Aorta (tissue), 5 donors: ENCODE results near the gene PALLD. TPM values are rescaled to one million over a fixed set of nuclear protein-coding genes. Genes with fewer than 3 reads are reported as not detected.

Experiments
- ATAC-seq: fragments of 200-7000 bp; cut with Tn5 transposase; one replicate; pipeline ENCODE4 v1.9.1; 2022; ENCODE audit warnings: moderate library complexity; ENCODE audit not compliant: low FRiP score
- DNase-seq, 2 donors: peaks; one replicate each; pipeline ENCODE4 v3.0.0-alpha.2; 2020
- H3K27ac ChIP-seq, 2 donors: one replicate each; pipeline ENCODE4 v1.5.1; 2013; ENCODE audit warnings: low read length in 2 of 2, mild to moderate bottlenecking in 2 of 2, moderate library complexity in 2 of 2, control low read depth in 1 of 2, inconsistent platforms in 1 of 2, low read depth in 1 of 2
- H3K27me3 ChIP-seq, 2 donors: one replicate each; pipeline ENCODE4 v1.6.1; 2013; ENCODE audit warnings: control low read depth in 1 of 2, low read length in 1 of 2, mild to moderate bottlenecking in 1 of 2, moderate library complexity in 1 of 2; ENCODE audit not compliant: insufficient read depth in 2 of 2, control insufficient read depth in 1 of 2
- H3K36me3 ChIP-seq, 2 donors: one replicate each; pipeline ENCODE4 v1.6.1; 2013; ENCODE audit warnings: control low read depth in 1 of 2, low read length in 1 of 2, mild to moderate bottlenecking in 1 of 2; ENCODE audit not compliant: insufficient read depth in 2 of 2, control insufficient read depth in 1 of 2
- H3K4me1 ChIP-seq, 2 donors: one replicate each; pipeline ENCODE4 v1.6.1; 2013; ENCODE audit warnings: low read length in 2 of 2, control low read depth in 1 of 2, mild to moderate bottlenecking in 1 of 2, moderate library complexity in 1 of 2; ENCODE audit not compliant: insufficient read depth in 2 of 2, control insufficient read depth in 1 of 2
- H3K4me3 ChIP-seq, 2 donors: one replicate each; pipeline ENCODE4 v1.5.1; 2013; ENCODE audit warnings: low read length in 2 of 2, control low read depth in 1 of 2, mild to moderate bottlenecking in 1 of 2
- H3K9me3 ChIP-seq: one replicate; pipeline ENCODE4 v1.6.1; 2013; ENCODE audit warnings: mild to moderate bottlenecking, low read length; ENCODE audit not compliant: control insufficient read depth
- WGBS, 2 donors: extraction: QIAGEN DNeasy Blood & Tissue Kit; methylation state at CpG; one replicate each; pipeline ENCODE4 v1.1.7; 2013; 5-methylcytosine and 5-hydroxymethylcytosine counted together
- intact Hi-C, 2 donors: fragments of 100-400 bp; cut with DNase I; formaldehyde crosslinking; loops; one replicate each; pipeline versions ENCODE4 v1.14.2 to v1.15.0; 2022
- polyA plus RNA-seq, 2 donors: library from polyadenylated mRNA; stranded (reverse); fragments of 200-250 nt; gene quantifications; one replicate each; pipeline ENCODE4 v1.2.3, GENCODE V29; 2013
- total RNA-seq, 2 donors: library from RNA; stranded (reverse); fragmentation: NEBNext Ultra II Directional; extraction: Animal tissue kit (Norgen Biotek cat#: 25700); gene quantifications; one replicate each; pipeline ENCODE4 v1.2.1, GENCODE V29; 2021
- donor health status: healthy with polysubstance abuse.
- donor health status: Bipolar disorder and iron deficiency.
- donor health status: DM: no; HTN: no; CAD: no.
- donor health status: DM: no; HTN: no; CAD: no.
- donor health status: DM: yes; HTN: yes; CAD: no.

The PALLD gene
- total and polyA plus RNA-seq, 4 donors, result 253 to 626 (median 464) TPM

DNA sequence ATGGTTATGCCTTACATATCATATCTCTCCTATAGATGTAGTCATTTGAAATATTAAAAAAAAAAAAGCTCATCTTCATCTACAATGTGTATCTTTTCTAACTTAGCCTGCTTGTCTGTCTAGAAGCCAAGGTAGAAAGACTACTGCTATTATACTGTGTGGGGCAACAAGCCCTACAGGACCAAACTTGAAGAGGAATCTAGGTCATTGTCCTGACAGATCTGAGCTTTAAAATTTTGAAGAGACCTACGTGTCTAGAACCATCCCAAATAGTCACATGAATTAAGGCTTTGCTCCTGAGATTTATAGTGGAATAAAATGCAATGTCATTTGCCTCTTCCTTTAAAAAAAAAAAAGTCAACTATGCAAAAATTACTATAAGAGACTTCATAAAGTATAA is 95.8 kb downstream of the PALLD start:
- WGBS, 2 donors, result 94 to 95% methylated on average over 1 of the region's 1 CpG
- H3K9me3 ChIP-seq, result no peaks in the 10 kb centered on the region
- peaks cover 0 to 2% of the 10 kb centered on the region in 2 donors for H3K4me1 ChIP-seq
- no peak overlapping the region for H3K27ac ChIP-seq
- H3K27me3 ChIP-seq, result no peaks in the 10 kb centered on the region
- H3K4me3 ChIP-seq, result no peak overlapping the region
- DNase-seq (no peak), ATAC-seq (no peak)
- H3K36me3 ChIP-seq, result no peaks in the 10 kb centered on the region
- intact Hi-C loops, result no loop called here

DNA sequence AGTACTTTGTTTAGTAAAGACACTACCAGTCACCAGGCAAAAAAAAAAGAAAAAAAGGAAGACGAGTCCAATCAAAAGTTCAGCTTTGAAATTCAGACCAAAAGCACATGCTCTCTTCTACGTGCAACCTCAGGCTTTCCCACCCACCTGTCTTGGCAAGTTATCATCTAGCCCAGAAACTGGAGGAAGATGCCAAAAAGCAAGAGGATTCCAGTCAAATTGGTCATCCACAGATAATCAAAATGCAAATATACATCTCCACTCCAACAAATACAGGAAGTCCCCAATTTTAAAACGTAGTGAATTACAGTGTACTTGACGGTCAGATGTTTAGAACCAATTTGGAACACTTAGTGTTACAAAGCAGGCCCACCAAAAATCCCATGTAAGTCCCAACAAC is 96.5 kb downstream of the PALLD start:
- Histone ChIP-seq H3K27ac (no peak overlapping the region), H3K36me3 (no peaks in the 10 kb centered on the region), H3K9me3 (no peaks in the 10 kb centered on the region), H3K4me3 (no peak overlapping the region), H3K27me3 (no peaks in the 10 kb centered on the region), H3K4me1 (no peaks in the 10 kb centered on the region)
- WGBS, 2 donors, result 40 to 46% methylated on average over 4 of the region's 4 CpGs
- no peak for DNase-seq
- intact Hi-C loops, result no loop called here
- ATAC-seq, result no peak

DNA sequence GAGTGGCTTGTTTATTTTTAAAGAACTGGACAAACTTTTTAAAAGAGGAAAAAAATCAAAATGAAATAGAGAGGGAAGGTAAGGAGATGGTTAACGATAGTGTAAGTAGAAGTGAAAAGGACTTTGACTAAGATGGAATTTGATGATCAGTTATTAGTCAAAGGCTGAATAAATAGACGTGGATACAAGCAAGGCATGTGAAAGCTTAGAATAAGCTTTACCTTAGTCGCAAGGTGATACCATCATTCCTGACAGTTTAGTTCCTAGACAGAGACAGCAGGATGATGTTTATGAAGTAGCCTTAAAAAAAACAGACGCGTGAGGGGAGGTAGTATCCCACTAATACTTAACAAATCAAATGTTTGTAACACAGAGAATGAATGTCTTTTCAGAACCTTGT is 97.3 kb downstream of the PALLD start:
- ATAC-seq (no peak), DNase-seq (no peak)
- Histone ChIP-seq H3K27me3 (peaks cover 0 to 2% of the 10 kb centered on the region in 2 donors), H3K9me3 (no peaks in the 10 kb centered on the region), H3K4me3 (no peak overlapping the region), H3K4me1 (no peaks in the 10 kb centered on the region), H3K36me3 (no peaks in the 10 kb centered on the region), H3K27ac (no peak overlapping the region)
- 77 to 95% methylated on average over 5 of the region's 5 CpGs for WGBS, 2 donors
- intact Hi-C loops, result no loop called here

DNA sequence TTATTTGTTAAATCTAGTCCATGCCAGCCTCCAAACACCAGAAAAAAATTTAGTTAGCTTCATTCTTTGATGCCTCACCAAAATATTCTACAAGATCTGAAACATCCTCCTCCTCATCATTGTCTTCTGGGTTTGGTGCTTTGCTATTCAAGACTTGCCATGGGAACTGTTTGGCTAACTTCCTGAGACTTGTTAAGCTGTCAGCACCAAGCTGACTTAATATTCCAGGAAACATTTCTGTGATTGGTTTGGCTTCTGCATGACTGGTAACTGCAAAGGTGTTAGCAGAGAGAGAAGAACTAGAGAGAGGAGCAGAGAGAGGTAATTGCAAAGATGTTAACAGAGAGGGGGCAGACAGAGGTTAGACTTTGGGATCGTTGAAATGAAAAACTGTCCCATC is 101.3 kb downstream of the PALLD start:
- WGBS, 2 donors, result 45 to 75% methylated on average over 1 of the region's 1 CpG
- Histone ChIP-seq H3K36me3 (no peaks in the 10 kb centered on the region), H3K27ac (no peak overlapping the region), H3K4me1 (no peaks in the 10 kb centered on the region), H3K4me3 (no peak overlapping the region), H3K9me3 (no peaks in the 10 kb centered on the region), H3K27me3 (peaks cover 0 to 2% of the 10 kb centered on the region in 2 donors)
- intact Hi-C loops, result no loop called here
- ATAC-seq (no peak), DNase-seq (no peak)

DNA sequence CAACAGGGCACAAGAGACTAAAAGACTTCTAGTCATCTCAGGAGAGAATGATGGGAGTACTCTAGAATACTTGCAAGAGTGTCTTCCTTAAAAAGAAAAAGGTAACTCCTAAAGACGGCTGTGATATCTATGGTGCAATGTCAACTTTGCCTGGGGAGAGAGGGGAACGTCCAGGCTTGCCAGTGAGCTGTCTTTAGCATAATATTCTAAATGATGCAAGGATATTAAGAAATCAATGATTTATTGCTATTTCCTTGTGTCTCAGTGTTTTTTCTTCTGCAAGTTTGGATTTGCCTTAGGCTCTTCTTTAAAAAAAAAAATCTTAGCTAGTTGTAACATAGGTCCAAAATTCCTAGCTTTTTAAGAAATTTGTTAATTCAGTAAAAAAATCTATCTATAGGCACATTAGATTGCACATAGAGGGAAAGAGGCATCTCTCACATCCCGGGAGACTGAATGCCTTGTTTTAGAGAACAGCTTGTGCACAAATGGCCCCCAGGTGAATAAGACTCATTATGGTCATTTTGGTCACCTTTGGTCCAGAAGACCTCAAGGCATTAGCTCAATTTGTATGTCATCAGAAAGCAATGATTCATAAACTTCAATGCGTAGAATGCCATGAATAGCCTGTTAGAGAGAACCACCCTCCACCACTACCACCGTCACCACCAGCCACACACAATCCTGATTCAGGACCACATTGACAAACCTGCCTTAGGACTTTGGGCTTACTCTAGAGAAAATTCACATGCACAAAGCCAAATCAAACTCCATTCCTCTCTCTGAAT is 104.1 kb downstream of the PALLD start:
- Histone ChIP-seq H3K4me3 (no peak overlapping the region), H3K27ac (no peak overlapping the region), H3K36me3 (no peaks in the 10 kb centered on the region), H3K9me3 (no peaks in the 10 kb centered on the region), H3K27me3 (peaks cover 0 to 2% of the 10 kb centered on the region in 2 donors), H3K4me1 (no peaks in the 10 kb centered on the region)
- ATAC-seq (no peak), DNase-seq (no peak)
- intact Hi-C loops, result no loop called here
- WGBS, 2 donors, result 88 to 94% methylated on average over 5 of the region's 5 CpGs

DNA sequence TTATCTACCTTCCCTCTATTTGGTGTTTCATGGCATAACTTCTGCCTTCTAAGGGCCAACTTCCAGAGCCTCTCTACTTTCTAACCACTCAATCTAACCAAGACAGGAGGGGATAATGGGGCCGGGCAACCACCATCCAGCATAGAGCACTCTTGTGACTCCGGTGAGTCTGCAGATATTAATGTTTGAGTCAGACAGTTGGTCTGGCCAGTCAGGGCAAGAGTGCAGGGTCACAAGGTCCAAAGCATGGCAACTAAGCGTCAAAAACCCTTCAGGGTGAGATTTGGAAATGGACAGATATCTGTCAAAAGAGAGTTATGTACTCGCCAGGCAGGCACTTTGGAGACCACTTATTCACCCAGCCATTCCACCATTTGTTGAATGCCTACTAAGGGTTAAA is 105.0 kb downstream of the PALLD start:
- ATAC-seq (no peak), DNase-seq (no peak)
- Histone ChIP-seq H3K27ac (no peak overlapping the region), H3K27me3 (peaks cover 0 to 2% of the 10 kb centered on the region in 2 donors), H3K9me3 (no peaks in the 10 kb centered on the region), H3K4me3 (no peak overlapping the region), H3K36me3 (no peaks in the 10 kb centered on the region), H3K4me1 (no peaks in the 10 kb centered on the region)
- intact Hi-C loops, result no loop called here
- 98% methylated on average over 4 of the region's 4 CpGs for WGBS, 2 donors

DNA sequence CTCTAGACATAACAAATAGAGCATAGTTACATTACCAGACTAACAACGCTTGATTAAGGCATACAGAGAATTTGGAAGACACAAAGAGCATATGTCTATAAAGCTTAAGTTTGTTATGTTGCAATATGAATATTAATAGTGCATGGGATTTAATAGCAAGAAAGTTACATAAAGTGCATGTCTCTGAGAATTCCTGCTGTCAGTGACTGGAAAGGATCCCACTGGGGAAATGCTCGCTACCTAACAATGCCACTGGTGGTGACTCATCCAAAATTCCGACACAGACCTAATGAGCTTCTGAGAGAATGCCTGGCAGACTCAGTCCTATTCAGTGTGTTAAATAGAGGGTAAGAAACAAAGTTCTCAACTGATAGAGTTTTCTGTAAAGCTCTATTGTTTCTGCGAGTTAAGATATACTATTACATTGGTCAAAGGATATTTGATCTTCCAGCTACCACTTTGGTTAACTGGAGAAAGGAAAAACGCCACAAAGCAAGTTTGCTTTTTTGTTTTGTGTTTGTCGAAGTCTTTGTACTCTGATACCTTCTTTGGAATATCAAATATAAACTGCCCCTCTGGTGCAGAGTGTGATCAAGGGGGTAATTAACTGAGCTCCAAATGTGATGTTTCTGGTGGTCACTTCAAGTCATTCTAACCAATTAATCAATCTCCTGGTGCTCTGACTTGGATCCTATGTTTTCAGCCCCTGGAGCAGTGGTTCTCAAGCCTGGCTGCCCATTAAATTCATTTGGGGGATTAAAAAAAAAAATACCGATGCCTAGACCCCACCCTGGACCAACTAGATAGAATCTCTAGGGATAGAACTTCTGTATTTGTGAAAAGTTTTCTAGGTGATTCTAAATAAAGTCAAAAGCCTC is 107.9 kb downstream of the PALLD start:
- no peaks in the 10 kb centered on the region for H3K9me3 ChIP-seq
- H3K36me3 ChIP-seq, result no peaks in the 10 kb centered on the region
- 60 to 73% methylated on average over 7 of the region's 7 CpGs for WGBS, 2 donors
- intact Hi-C loops, result no loop called here
- ATAC-seq (peak; percentile 81), DNase-seq (no peak)
- H3K27ac ChIP-seq, result no peak overlapping the region
- H3K4me3 ChIP-seq, result no peak overlapping the region
- H3K27me3 ChIP-seq, result no peaks in the 10 kb centered on the region
- H3K4me1 ChIP-seq, result no peaks in the 10 kb centered on the region

GRCh38 chr4:168605411-168605810 is 108.6 kb downstream of the PALLD start:
- 32 to 49% methylated on average over 3 of the region's 3 CpGs for WGBS, 2 donors
- Histone ChIP-seq H3K9me3 (no peaks in the 10 kb centered on the region), H3K27ac (no peak overlapping the region), H3K36me3 (no peaks in the 10 kb centered on the region), H3K4me3 (no peak overlapping the region), H3K4me1 (no peaks in the 10 kb centered on the region), H3K27me3 (no peaks in the 10 kb centered on the region)
- DNase-seq (peak in 1 of 2 donors; percentile 50), ATAC-seq (peak; percentile 28)
- intact Hi-C loops, result no loop called here
